Keratinocyte (primary cell): ENCODE measurements around the gene CLDN2. TPM values are rescaled to one million over a fixed set of nuclear protein-coding genes. Genes with fewer than 3 reads are reported as not detected.

ENCODE experiments used
- DNase-seq: peaks from one replicate; pipeline ENCODE4 v3.0.0-alpha.2; 2011; ENCODE audit warnings: low read depth, missing footprints, low spot score
- FAIRE-seq: peaks from 2 replicates; lab custom pipeline; 2011; peaks lifted over from hg19 to GRCh38; lab: Jason Lieb, UNC
- H2AFZ ChIP-seq: 2 replicates; pipeline ENCODE4 v1.6.0; 2012; ENCODE audit warnings: low read length, control low read depth, inconsistent platforms; ENCODE audit not compliant: control insufficient read depth
- H3K27ac ChIP-seq: 2 replicates; pipeline ENCODE4 v1.5.1; 2011; ENCODE audit warnings: low read length; ENCODE audit not compliant: control insufficient read depth, insufficient read depth
- H3K27me3 ChIP-seq: 3 replicates; pipeline ENCODE4 v1.6.0; 2011; ENCODE audit warnings: low read length; ENCODE audit not compliant: control insufficient read depth, insufficient read depth; ENCODE audit errors: extremely low read depth
- H3K36me3 ChIP-seq, 2 experiments: 2 replicates in 1 of 2; 3 replicates in 1 of 2; pipeline ENCODE4 v1.5.1; 2011; ENCODE audit warnings: low read length in 2 of 2, mild to moderate bottlenecking in 1 of 2; ENCODE audit not compliant: control insufficient read depth in 2 of 2, insufficient read depth in 2 of 2; ENCODE audit errors: extremely low read depth in 1 of 2
- H3K4me1 ChIP-seq: 3 replicates; pipeline ENCODE4 v1.5.1; 2011; ENCODE audit warnings: low read length; ENCODE audit not compliant: control insufficient read depth, insufficient read depth; ENCODE audit errors: extremely low read depth
- H3K4me2 ChIP-seq: 3 replicates; pipeline ENCODE4 v1.6.0; 2011; ENCODE audit warnings: low read depth, low read length; ENCODE audit not compliant: control insufficient read depth, insufficient read depth; ENCODE audit errors: extremely low read depth
- H3K4me3 ChIP-seq, 3 experiments: fragments of 200-600 bp in 1 of 3; sonication (generic) in 1 of 3; 2 replicates in 2 of 3; 3 replicates in 1 of 3; pipeline ENCODE4 v1.5.1; 2011 to 2016; ENCODE audit warnings: low read length in 3 of 3, mild to moderate bottlenecking in 3 of 3, control low read depth in 2 of 3, inconsistent platforms in 1 of 3, low read depth in 1 of 3, mixed read lengths in 1 of 3, mixed run types in 1 of 3, moderate library complexity in 1 of 3; ENCODE audit not compliant: control insufficient read depth in 2 of 3, insufficient read depth in 2 of 3; ENCODE audit errors: extremely low read depth in 1 of 3
- H3K79me2 ChIP-seq: 2 replicates; pipeline ENCODE4 v1.6.0; 2012; ENCODE audit warnings: low read length; ENCODE audit not compliant: control insufficient read depth, insufficient read depth
- H3K9ac ChIP-seq: 3 replicates; pipeline ENCODE4 v1.6.0; 2011; ENCODE audit warnings: low read length; ENCODE audit not compliant: control insufficient read depth, insufficient read depth; ENCODE audit errors: extremely low read depth
- H3K9me1 ChIP-seq: 3 replicates; pipeline ENCODE4 v1.6.0; 2011; ENCODE audit warnings: low read length; ENCODE audit not compliant: control insufficient read depth, insufficient read depth; ENCODE audit errors: extremely low read depth
- H3K9me3 ChIP-seq: 2 replicates; pipeline ENCODE4 v1.5.1; 2012; ENCODE audit warnings: low read depth, low read length; ENCODE audit not compliant: control insufficient read depth
- H4K20me1 ChIP-seq: 3 replicates; pipeline ENCODE4 v1.6.0; 2011; ENCODE audit warnings: low read length; ENCODE audit not compliant: control insufficient read depth, insufficient read depth; ENCODE audit errors: extremely low read depth
- EZH2 ChIP-seq: IDR thresholded peaks from one replicate; pipeline ENCODE4 v1.6.1; 2012; ENCODE audit warnings: inconsistent platforms, mild to moderate bottlenecking, low read length, moderate library complexity
- dilution Hi-C: fragments of 300-500 bp; cut with MboI; formaldehyde crosslinking; loops from one replicate; pipeline ENCODE4 v1.7.0; 2020; ENCODE audit warnings: low sequenced_read_pairs; ENCODE audit not compliant: extremely low pct_ligation_motif_present
- polyA plus RNA-seq, 5 experiments: library from polyadenylated mRNA; depleted of rRNA in 3 of 5; stranded (reverse) in 3 of 5; stranded (forward) in 1 of 5; unstranded in 1 of 5; fragments of >200 nt; gene quantifications; 1 replicate in 1 of 5; 2 replicates in 3 of 5; 3 replicates in 1 of 5; pipeline versions ENCODE4 v1.2.1 to v1.2.3, GENCODE V29; 2011 to 2012; ENCODE audit warnings: missing spikeins in 2 of 5, low read depth in 1 of 5, low replicate concordance in 1 of 5
- TF ChIP-seq, protein P1 (sequence below), 3 experiments: IDR thresholded peaks in 1 of 3; conservative IDR thresholded peaks in 1 of 3; optimal IDR thresholded peaks in 1 of 3; 2 replicates in 2 of 3; 3 replicates in 1 of 3; pipeline versions ENCODE3 to v1.5.1; 2011; ENCODE audit warnings: low read length in 3 of 3, mild to moderate bottlenecking in 3 of 3, moderate library complexity in 2 of 3, control low read depth in 1 of 3, inconsistent platforms in 1 of 3; ENCODE audit not compliant: insufficient read depth in 2 of 3; ENCODE audit errors: extremely low read depth in 1 of 3

The CLDN2 gene
- polyA plus RNA-seq, 1 donor (not counting 4 experiments of a cell fraction or from before 2014, with no cell fraction given), result not detected

GRCh38 chrX:106903856-106904528 lies 16.2 kb upstream of the CLDN2 start:
- Histone ChIP-seq H3K4me3 (no peak overlapping the region), H3K36me3 (no peaks in the 10 kb centered on the region), H3K27me3 (peaks cover 7% of the 10 kb centered on the region), H3K27ac (no peak overlapping the region), H3K4me2 (no peak overlapping the region), H3K9ac (no peak overlapping the region), H3K79me2 (no peaks in the 10 kb centered on the region), H4K20me1 (no peaks in the 10 kb centered on the region), H2AFZ (no peak overlapping the region), H3K9me1 (no peaks in the 10 kb centered on the region), H3K9me3 (no peaks in the 10 kb centered on the region), H3K4me1 (no peaks in the 10 kb centered on the region)
- no peak for DNase-seq
- TF ChIP-seq EZH2, result no peak
- TF ChIP-seq, protein P1, sequence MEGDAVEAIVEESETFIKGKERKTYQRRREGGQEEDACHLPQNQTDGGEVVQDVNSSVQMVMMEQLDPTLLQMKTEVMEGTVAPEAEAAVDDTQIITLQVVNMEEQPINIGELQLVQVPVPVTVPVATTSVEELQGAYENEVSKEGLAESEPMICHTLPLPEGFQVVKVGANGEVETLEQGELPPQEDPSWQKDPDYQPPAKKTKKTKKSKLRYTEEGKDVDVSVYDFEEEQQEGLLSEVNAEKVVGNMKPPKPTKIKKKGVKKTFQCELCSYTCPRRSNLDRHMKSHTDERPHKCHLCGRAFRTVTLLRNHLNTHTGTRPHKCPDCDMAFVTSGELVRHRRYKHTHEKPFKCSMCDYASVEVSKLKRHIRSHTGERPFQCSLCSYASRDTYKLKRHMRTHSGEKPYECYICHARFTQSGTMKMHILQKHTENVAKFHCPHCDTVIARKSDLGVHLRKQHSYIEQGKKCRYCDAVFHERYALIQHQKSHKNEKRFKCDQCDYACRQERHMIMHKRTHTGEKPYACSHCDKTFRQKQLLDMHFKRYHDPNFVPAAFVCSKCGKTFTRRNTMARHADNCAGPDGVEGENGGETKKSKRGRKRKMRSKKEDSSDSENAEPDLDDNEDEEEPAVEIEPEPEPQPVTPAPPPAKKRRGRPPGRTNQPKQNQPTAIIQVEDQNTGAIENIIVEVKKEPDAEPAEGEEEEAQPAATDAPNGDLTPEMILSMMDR (optimal IDR thresholded peaks at IDR 0.05 in 1 of 3, IDR thresholded peaks at IDR 0.05 in 1 of 3, conservative IDR thresholded peaks at IDR 0.05 in 1 of 3; ENCODE audit: extremely low read depth in 1 of 3, insufficient read depth in 2 of 3, low read length in 3 of 3), result no peak
- dilution Hi-C loops, result no loop called here
- FAIRE-seq, result no peak

- Histone ChIP-seq H4K20me1 (no peaks in the 10 kb centered on the region), H3K9me1 (no peaks in the 10 kb centered on the region), H3K79me2 (no peaks in the 10 kb centered on the region), H3K4me1 (no peaks in the 10 kb centered on the region), H3K4me2 (no peak overlapping the region), H3K27me3 (peaks cover 7% of the 10 kb centered on the region), H3K4me3 (no peak overlapping the region), H3K9me3 (no peaks in the 10 kb centered on the region), H3K36me3 (no peaks in the 10 kb centered on the region), H3K27ac (no peak overlapping the region), H3K9ac (no peak overlapping the region), H2AFZ (no peak overlapping the region)
- dilution Hi-C loops, result no loop called here
- FAIRE-seq (no peak), DNase-seq (no peak)
- TF ChIP-seq, protein P1 (optimal IDR thresholded peaks at IDR 0.05 in 1 of 3, IDR thresholded peaks at IDR 0.05 in 1 of 3, conservative IDR thresholded peaks at IDR 0.05 in 1 of 3; ENCODE audit: extremely low read depth in 1 of 3, insufficient read depth in 2 of 3, low read length in 3 of 3), result no peak
- no peak for TF ChIP-seq EZH2
Measured at GRCh38 chrX:106905064-106905708, 15.0 kb upstream of the CLDN2 start.
